ENCODE results near the gene SMIM1.

Gene SMIM1

DNA sequence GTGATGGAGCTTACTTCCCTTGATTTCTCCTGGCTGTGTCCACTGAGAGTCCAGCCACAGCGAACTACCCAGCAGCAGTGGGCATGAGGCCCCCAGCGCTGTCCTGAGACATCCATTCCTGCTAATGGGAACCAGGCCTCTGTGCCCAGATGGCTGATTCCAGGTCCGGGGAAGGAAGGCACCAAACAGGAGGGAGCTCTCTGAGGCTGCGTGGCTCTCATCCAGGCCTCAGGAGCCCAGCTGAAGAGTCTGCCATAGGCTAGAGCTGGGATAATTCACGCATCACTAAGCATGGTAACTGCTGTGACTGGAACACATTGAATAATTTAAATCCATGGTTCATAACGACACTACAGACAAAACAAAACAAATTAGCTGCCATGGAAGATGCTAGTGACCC, 48.5 kb downstream of the SMIM1 start:
- peaks cover 3% of the 10 kb centered on the region for H3K36me3 ChIP-seq (ENCODE audit: control insufficient read depth, insufficient read depth, low read length)
- no peak overlapping the region for H3K27ac ChIP-seq (ENCODE audit: insufficient read depth, low read depth, low read length, poor library complexity, severe bottlenecking)
- H3K4me1 ChIP-seq (ENCODE audit: control insufficient read depth, insufficient read depth, low read length) = no peaks in the 10 kb centered on the region
- no peaks in the 10 kb centered on the region for H3K9me3 ChIP-seq (ENCODE audit: control insufficient read depth, low read length)
- 92% methylated on average over 6 of the region's 6 CpGs for WGBS, 2 experiments
- no peaks in the 10 kb centered on the region for H3K27me3 ChIP-seq (ENCODE audit: control insufficient read depth, insufficient read depth, low read length, poor library complexity, severe bottlenecking)
- no peak overlapping the region for H3K4me3 ChIP-seq (ENCODE audit: insufficient read depth, low read depth, low read length)

DNA sequence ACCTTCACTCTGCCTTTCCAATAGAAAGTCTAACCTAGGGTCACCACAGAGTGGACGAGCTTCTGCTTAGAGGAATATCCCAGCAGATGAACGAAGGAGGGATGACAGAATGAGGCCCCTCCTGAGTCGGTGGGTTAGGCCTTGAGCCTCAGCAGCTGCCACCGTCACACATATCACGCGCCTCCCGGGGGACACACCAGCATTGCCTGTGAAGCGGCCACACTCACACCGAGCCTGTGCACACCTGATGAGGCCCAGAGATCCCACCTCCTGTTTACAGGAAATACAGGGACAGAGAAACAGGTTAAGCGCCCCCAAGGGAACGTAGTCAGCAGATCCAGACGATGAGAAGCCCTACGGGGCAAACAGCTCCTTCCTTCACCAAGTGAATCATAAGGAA, 48.9 kb downstream of the SMIM1 start:
- Histone ChIP-seq H3K9me3 (ENCODE audit: control insufficient read depth, low read length) (no peaks in the 10 kb centered on the region), H3K4me3 (ENCODE audit: insufficient read depth, low read depth, low read length) (no peak overlapping the region), H3K27me3 (ENCODE audit: control insufficient read depth, insufficient read depth, low read length, poor library complexity, severe bottlenecking) (no peaks in the 10 kb centered on the region), H3K27ac (ENCODE audit: insufficient read depth, low read depth, low read length, poor library complexity, severe bottlenecking) (no peak overlapping the region), H3K36me3 (ENCODE audit: control insufficient read depth, insufficient read depth, low read length) (peaks cover 4% of the 10 kb centered on the region), H3K4me1 (ENCODE audit: control insufficient read depth, insufficient read depth, low read length) (no peaks in the 10 kb centered on the region)
- 92% methylated on average over 13 of the region's 13 CpGs for WGBS, 2 experiments

DNA sequence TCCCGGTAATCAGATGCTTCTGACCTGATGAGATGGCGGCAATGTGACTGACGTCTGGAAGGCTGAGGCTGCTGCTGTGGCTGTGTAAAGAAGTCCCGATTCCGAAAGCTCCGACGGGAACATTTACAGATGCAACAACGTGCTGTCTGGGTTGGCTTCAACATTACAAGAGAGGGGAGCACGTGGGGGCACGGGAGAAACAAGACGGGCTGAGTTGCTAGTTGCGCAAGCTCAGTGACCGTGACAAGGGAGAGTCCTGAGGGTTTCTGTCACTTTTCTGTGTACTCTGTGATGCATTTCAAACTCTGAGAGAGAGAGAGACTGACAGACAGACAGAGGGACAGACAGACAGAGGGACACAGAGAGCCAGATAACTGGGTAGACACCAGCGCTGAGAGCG, 49.4 kb downstream of the SMIM1 start:
- Histone ChIP-seq H3K27me3 (ENCODE audit: control insufficient read depth, insufficient read depth, low read length, poor library complexity, severe bottlenecking) (no peaks in the 10 kb centered on the region), H3K36me3 (ENCODE audit: control insufficient read depth, insufficient read depth, low read length) (peaks cover 8% of the 10 kb centered on the region), H3K27ac (ENCODE audit: insufficient read depth, low read depth, low read length, poor library complexity, severe bottlenecking) (no peak overlapping the region), H3K4me3 (ENCODE audit: insufficient read depth, low read depth, low read length) (no peak overlapping the region), H3K9me3 (ENCODE audit: control insufficient read depth, low read length) (no peaks in the 10 kb centered on the region), H3K4me1 (ENCODE audit: control insufficient read depth, insufficient read depth, low read length) (no peaks in the 10 kb centered on the region)
- 90 to 91% methylated on average over 15 of the region's 15 CpGs for WGBS, 2 experiments

DNA sequence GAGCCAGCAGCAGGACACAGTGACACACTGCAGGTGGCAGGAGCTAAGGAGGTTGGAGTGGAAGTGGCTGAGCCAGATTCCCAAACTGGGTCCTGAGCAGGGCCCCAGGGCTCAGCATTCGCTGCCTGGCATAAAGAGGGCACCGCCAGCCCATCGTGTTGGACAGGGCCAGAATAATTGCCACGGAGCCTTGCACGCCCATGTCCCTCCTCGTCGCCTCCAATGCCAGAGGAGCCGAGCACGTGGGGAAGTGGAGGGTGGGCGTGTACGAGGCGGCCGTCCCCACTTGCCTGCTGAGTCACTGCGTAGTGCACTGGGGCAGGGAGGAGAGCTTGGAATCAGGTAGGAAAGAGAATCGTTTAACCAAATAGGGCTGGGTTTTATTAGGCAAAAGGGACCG, 49.9 kb downstream of the SMIM1 start:
- peaks cover 8% of the 10 kb centered on the region for H3K36me3 ChIP-seq (ENCODE audit: control insufficient read depth, insufficient read depth, low read length)
- H3K27me3 ChIP-seq (ENCODE audit: control insufficient read depth, insufficient read depth, low read length, poor library complexity, severe bottlenecking) = no peaks in the 10 kb centered on the region
- WGBS, 2 experiments = 89 to 90% methylated on average over 16 of the region's 16 CpGs
- H3K4me3 ChIP-seq (ENCODE audit: insufficient read depth, low read depth, low read length) = no peak overlapping the region
- H3K9me3 ChIP-seq (ENCODE audit: control insufficient read depth, low read length) = no peaks in the 10 kb centered on the region
- H3K4me1 ChIP-seq (ENCODE audit: control insufficient read depth, insufficient read depth, low read length) = no peaks in the 10 kb centered on the region
- H3K27ac ChIP-seq (ENCODE audit: insufficient read depth, low read depth, low read length, poor library complexity, severe bottlenecking) = no peak overlapping the region

DNA sequence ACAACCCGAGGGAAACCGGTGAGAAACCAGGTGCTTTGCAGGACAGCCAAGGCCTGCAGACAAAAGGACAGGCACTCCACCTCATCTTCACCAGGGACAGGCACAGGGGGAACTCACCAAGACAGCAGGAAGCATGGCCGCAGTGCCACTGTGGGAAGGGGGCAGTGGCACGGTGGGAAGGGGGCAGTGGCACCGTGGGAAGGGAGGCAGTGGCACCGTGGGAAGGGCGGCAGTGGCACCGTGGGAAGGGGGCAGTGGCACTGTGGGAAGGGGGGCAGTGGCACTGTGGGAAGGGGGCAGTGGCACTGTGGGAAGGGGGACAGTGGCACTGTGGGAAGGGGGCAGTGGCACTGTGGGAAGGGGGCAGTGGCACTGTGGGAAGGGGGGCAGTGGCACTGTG, 52.1 kb downstream of the SMIM1 start:
- H3K27me3 ChIP-seq (ENCODE audit: control insufficient read depth, insufficient read depth, low read length, poor library complexity, severe bottlenecking) = no peaks in the 10 kb centered on the region
- no peaks in the 10 kb centered on the region for H3K9me3 ChIP-seq (ENCODE audit: control insufficient read depth, low read length)
- H3K27ac ChIP-seq (ENCODE audit: insufficient read depth, low read depth, low read length, poor library complexity, severe bottlenecking) = no peak overlapping the region
- H3K4me3 ChIP-seq (ENCODE audit: insufficient read depth, low read depth, low read length) = no peak overlapping the region
- WGBS, 2 experiments = 88 to 89% methylated on average over 8 of the region's 8 CpGs
- H3K36me3 ChIP-seq (ENCODE audit: control insufficient read depth, insufficient read depth, low read length) = peaks cover 12% of the 10 kb centered on the region
- H3K4me1 ChIP-seq (ENCODE audit: control insufficient read depth, insufficient read depth, low read length) = no peaks in the 10 kb centered on the region

DNA sequence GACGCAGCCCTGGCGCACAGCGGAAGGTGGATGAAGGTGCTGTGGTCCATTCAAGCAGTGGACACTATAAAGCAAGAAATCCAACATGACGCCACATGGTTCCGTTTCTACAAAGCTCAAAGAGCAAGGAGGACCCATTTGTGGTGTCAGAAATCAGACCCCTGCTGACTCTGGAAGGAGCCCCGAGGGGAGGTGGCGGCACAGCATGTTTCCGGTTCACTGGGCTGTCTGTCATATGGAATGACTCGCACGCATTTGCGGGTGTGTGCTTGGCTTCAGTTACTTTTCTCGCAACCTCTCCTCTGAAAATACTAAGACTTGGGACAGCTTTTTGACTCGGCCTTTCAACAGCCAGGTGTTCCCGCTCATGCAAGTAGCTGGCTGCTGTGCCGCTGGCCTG, 52.8 kb downstream of the SMIM1 start:
- Histone ChIP-seq H3K36me3 (ENCODE audit: control insufficient read depth, insufficient read depth, low read length) (peaks cover 12% of the 10 kb centered on the region), H3K4me1 (ENCODE audit: control insufficient read depth, insufficient read depth, low read length) (no peaks in the 10 kb centered on the region), H3K9me3 (ENCODE audit: control insufficient read depth, low read length) (no peaks in the 10 kb centered on the region), H3K4me3 (ENCODE audit: insufficient read depth, low read depth, low read length) (no peak overlapping the region), H3K27me3 (ENCODE audit: control insufficient read depth, insufficient read depth, low read length, poor library complexity, severe bottlenecking) (no peaks in the 10 kb centered on the region), H3K27ac (ENCODE audit: insufficient read depth, low read depth, low read length, poor library complexity, severe bottlenecking) (no peak overlapping the region)
- 91 to 92% methylated on average over 15 of the region's 15 CpGs for WGBS, 2 experiments
